AG09309 (cell line): ENCODE results near the gene DEFB114.

Source experiments
- DNase-seq: peaks from one replicate; pipeline ENCODE4 v3.0.0-alpha.2; 2010; ENCODE audit warnings: low read depth
- H3K4me3 ChIP-seq: 2 replicates; pipeline ENCODE4 v1.5.1; 2011; ENCODE audit warnings: mild to moderate bottlenecking, low read depth, low read length, moderate library complexity; ENCODE audit not compliant: control insufficient read depth
- CTCF ChIP-seq: IDR thresholded peaks from 2 replicates; pipeline ENCODE4 v1.5.1; 2011; ENCODE audit warnings: mild to moderate bottlenecking, low read depth, low read length, inconsistent platforms; ENCODE audit not compliant: insufficient read depth, control insufficient read depth; ENCODE audit errors: missing control alignments

Gene DEFB114

GRCh38 chr6:49964064-49964463, at the start of gene DEFB114:
Gene DEFB114, minus strand, starts transcription at chr6:49964164. Its CDS starts 59 bp downstream, at chr6:49964105.
- TF ChIP-seq CTCF: no peak
- DNase-seq: no peak
- H3K4me3 ChIP-seq: no peak within 1 kb of the TSS

GRCh38 chr6:50007819-50008218, 43.9 kb upstream of the DEFB114 start:
- TF ChIP-seq CTCF: no peak
- no peak for DNase-seq
- H3K4me3 ChIP-seq: no peak overlapping the region

GRCh38 chr6:50003139-50003538, 39.2 kb upstream of the DEFB114 start:
- H3K4me3 ChIP-seq: no peak overlapping the region
- no peak for DNase-seq
- TF ChIP-seq CTCF: no peak

- H3K4me3 ChIP-seq: no peak overlapping the region
- no peak for DNase-seq
- TF ChIP-seq CTCF: no peak
Measured at GRCh38 chr6:49995278-49995677, 31.3 kb upstream of the DEFB114 start.

DNA sequence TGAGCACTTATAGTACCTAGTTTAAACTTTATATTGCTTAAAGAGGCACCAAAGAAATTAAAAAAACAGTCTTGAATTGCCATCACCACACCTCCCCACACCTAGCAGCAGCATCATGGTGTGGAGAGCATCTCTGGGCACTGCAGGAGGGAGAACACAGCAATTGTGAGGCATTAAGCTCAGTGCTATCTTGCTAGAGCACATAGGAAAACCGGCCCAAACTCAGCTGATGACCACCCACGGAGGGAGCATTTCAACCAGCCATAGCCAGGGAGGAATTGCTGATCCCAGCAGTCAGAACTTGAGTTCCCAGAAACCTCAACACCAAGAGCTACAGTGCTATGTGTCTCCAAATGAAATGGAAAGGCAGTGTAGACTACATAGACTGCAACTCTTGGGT, 24.9 kb upstream of the DEFB114 start:
- H3K4me3 ChIP-seq: no peak overlapping the region
- no peak for DNase-seq
- no peak for TF ChIP-seq CTCF

DNA sequence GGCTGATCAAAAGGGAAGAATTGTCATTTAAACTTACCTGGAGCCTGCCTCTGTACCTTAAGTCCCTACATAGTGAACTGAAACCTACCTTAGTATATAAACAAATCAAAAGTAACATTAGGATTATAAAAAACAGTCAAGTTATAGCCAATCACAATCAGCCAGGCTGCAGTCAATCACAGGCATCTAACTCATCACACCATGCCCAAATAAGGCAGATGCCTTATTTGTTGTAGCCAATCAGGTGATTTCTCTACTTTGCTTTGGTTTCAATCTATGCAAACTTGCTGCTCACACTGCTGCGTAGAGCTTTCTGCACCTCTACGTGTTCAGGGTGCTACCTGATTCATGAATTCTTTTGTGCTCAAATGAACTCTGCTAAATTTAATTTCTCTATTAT, 23.8 kb upstream of the DEFB114 start:
- DNase-seq: no peak
- H3K4me3 ChIP-seq: no peak overlapping the region
- TF ChIP-seq CTCF: no peak

DNA sequence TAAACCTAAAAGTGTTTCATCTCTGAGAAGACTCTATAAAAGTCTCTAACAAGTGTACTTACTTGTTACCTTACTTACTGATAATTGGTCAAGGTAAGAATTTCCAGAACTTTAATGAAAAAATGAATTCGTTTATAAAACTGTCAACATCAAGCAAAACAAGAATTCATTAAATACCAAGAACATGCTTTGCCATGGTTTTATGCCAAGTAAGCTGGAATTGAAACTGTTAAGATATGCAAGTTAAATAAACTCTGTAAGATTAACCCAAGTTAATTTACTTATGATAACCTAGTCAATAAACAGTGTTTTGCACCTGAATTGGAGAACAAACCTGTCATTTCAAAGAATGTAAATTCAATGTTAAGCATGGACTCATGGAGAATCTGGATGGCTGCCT, 22.6 kb upstream of the DEFB114 start:
- no peak for DNase-seq
- no peak overlapping the region for H3K4me3 ChIP-seq
- no peak for TF ChIP-seq CTCF
